ENCODE data around the gene WBP1L. TPM values are rescaled to one million over a fixed set of nuclear protein-coding genes. Genes with fewer than 3 reads are reported as not detected.
"Not testable (repeated sequence)": the region's sequence is repeated elsewhere in the genome, so short reads cannot be mapped to it uniquely, and the experiment has no call there.

WBP1L gene
- total RNA-seq, 1 experiment from 2014 or later, result 23.8 TPM

- H3K9me2 ChIP-seq (replicated peaks; ENCODE audit: low read length), result no peaks in the 10 kb centered on the region
- H4K20me1 ChIP-seq (ENCODE audit: low read length), result no peaks in the 10 kb centered on the region
- no TSS peak for BruUV-seq (replicated peaks)
- ChIA-PET CTCF (no interaction called here), POLR2A (ENCODE audit: unreplicated experiment) (no interaction called here)
- H3K27ac ChIP-seq (ENCODE audit: low read length), result no peak within 1 kb of the TSS
- no peak within 1 kb of the TSS for H3K4me2 ChIP-seq (ENCODE audit: low read length)
- TF ChIP-seq EZH2 (IDR thresholded peaks at IDR 0.05; ENCODE audit: low read length, unreplicated experiment) (no peak), EZH2phosphoT487 (IDR thresholded peaks at IDR 0.05; ENCODE audit: borderline replicate concordance, low read length) (no peak), CTCF (conservative IDR thresholded peaks at IDR 0.05; ENCODE audit: low read depth, low read length) (no peak)
- intact Hi-C loops (cut with micrococcal nuclease), result no loop called here
- no peaks in the 10 kb centered on the region for H3K79me2 ChIP-seq (ENCODE audit: low read length)
- H3K4me1 ChIP-seq (ENCODE audit: insufficient read depth, low read length), result peaks cover 5% of the 10 kb centered on the region; the same call in 1 of the 2 replicates
- no peaks in the 10 kb centered on the region for H3K27me3 ChIP-seq (ENCODE audit: low read length)
- H3K4me3 ChIP-seq (ENCODE audit: low read length), result no peak within 1 kb of the TSS
- H3K9me3 ChIP-seq (ENCODE audit: low read length), result no peaks in the 10 kb centered on the region
- no peaks in the 10 kb centered on the region for H3F3A ChIP-seq (ENCODE audit: low read length, unreplicated experiment)
- no peak within 1 kb of the TSS for H3K9ac ChIP-seq (ENCODE audit: low read length)
- H2AFZ ChIP-seq (ENCODE audit: low read length), result no peak within 1 kb of the TSS
- no peaks in the 10 kb centered on the region for H3K36me3 ChIP-seq (ENCODE audit: low read depth, low read length)
- DNase-seq (no peak), ATAC-seq (no peak)
These were observed 93.5 kb downstream of the WBP1L start, which contains the start of gene CYP17A1 for GRCh38 chr10:102837230-102837721. Gene CYP17A1 (minus strand): TSS chr10:102837413. CDS start chr10:102837361, 52 bp downstream.

GRCh38 chr10:102838276-102838927, 94.7 kb downstream of the WBP1L start:
- POLR2A ChIA-PET (ENCODE audit: unreplicated experiment); H3K27ac ChIP-seq (ENCODE audit: low read length); H2AFZ ChIP-seq (ENCODE audit: low read length); H3K79me2 ChIP-seq (ENCODE audit: low read length); intact Hi-C loops (cut with micrococcal nuclease); H3K4me1 ChIP-seq (ENCODE audit: insufficient read depth, low read length); H3K4me2 ChIP-seq (ENCODE audit: low read length); H3K4me3 ChIP-seq (ENCODE audit: low read length); H3K9me2 ChIP-seq (replicated peaks; ENCODE audit: low read length); H3K36me3 ChIP-seq (ENCODE audit: low read depth, low read length); H4K20me1 ChIP-seq (ENCODE audit: low read length); CTCF ChIA-PET; BruUV-seq (replicated peaks); H3K9ac ChIP-seq (ENCODE audit: low read length); DNase-seq; H3K27me3 ChIP-seq (ENCODE audit: low read length); ATAC-seq; H3F3A ChIP-seq (ENCODE audit: low read length, unreplicated experiment); H3K9me3 ChIP-seq (ENCODE audit: low read length): not testable (repeated sequence)

GRCh38 chr10:102841827-102842345, 98.1 kb downstream of the WBP1L start:
- DNase-seq (no peak), ATAC-seq (no peak)
- Histone ChIP-seq H4K20me1 (ENCODE audit: low read length) (no peaks in the 10 kb centered on the region), H3K9me3 (ENCODE audit: low read length) (no peaks in the 10 kb centered on the region), H3K4me1 (ENCODE audit: insufficient read depth, low read length) (no peaks in the 10 kb centered on the region), H3K36me3 (ENCODE audit: low read depth, low read length) (no peaks in the 10 kb centered on the region), H3K79me2 (ENCODE audit: low read length) (no peaks in the 10 kb centered on the region), H3K4me2 (ENCODE audit: low read length) (no peak overlapping the region), H3K4me3 (ENCODE audit: low read length) (no peak overlapping the region), H3K9me2 (replicated peaks; ENCODE audit: low read length) (no peaks in the 10 kb centered on the region), H3K27ac (ENCODE audit: low read length) (no peak overlapping the region), H3K27me3 (ENCODE audit: low read length) (no peaks in the 10 kb centered on the region), H3F3A (ENCODE audit: low read length, unreplicated experiment) (no peaks in the 10 kb centered on the region), H2AFZ (ENCODE audit: low read length) (no peak overlapping the region), H3K9ac (ENCODE audit: low read length) (no peak overlapping the region)
- ChIA-PET POLR2A (ENCODE audit: unreplicated experiment) (no interaction called here), CTCF (no interaction called here)
- no peak for TF ChIP-seq EZH2 (IDR thresholded peaks at IDR 0.05; ENCODE audit: low read length, unreplicated experiment)
- no TSS peak for BruUV-seq (replicated peaks)
- intact Hi-C loops (cut with micrococcal nuclease), result no loop called here

GRCh38 chr10:102843139-102843538, 99.4 kb downstream of the WBP1L start:
- H2AFZ ChIP-seq (ENCODE audit: low read length); H3F3A ChIP-seq (ENCODE audit: low read length, unreplicated experiment); BruUV-seq (replicated peaks); CTCF ChIA-PET; POLR2A ChIA-PET (ENCODE audit: unreplicated experiment); H3K9me2 ChIP-seq (replicated peaks; ENCODE audit: low read length); H3K36me3 ChIP-seq (ENCODE audit: low read depth, low read length); DNase-seq; H3K79me2 ChIP-seq (ENCODE audit: low read length); H3K27me3 ChIP-seq (ENCODE audit: low read length); H3K4me1 ChIP-seq (ENCODE audit: insufficient read depth, low read length); ATAC-seq; H3K4me2 ChIP-seq (ENCODE audit: low read length); H4K20me1 ChIP-seq (ENCODE audit: low read length); intact Hi-C loops (cut with micrococcal nuclease); H3K4me3 ChIP-seq (ENCODE audit: low read length); H3K9me3 ChIP-seq (ENCODE audit: low read length); H3K9ac ChIP-seq (ENCODE audit: low read length); H3K27ac ChIP-seq (ENCODE audit: low read length): not testable (repeated sequence)

- H3K9me3 ChIP-seq (ENCODE audit: low read length); CTCF ChIA-PET; ATAC-seq; H3K36me3 ChIP-seq (ENCODE audit: low read depth, low read length); H2AFZ ChIP-seq (ENCODE audit: low read length); H4K20me1 ChIP-seq (ENCODE audit: low read length); H3K4me1 ChIP-seq (ENCODE audit: insufficient read depth, low read length); BruUV-seq (replicated peaks); H3K9me2 ChIP-seq (replicated peaks; ENCODE audit: low read length); H3F3A ChIP-seq (ENCODE audit: low read length, unreplicated experiment); DNase-seq; H3K27me3 ChIP-seq (ENCODE audit: low read length); H3K79me2 ChIP-seq (ENCODE audit: low read length); H3K27ac ChIP-seq (ENCODE audit: low read length); H3K4me3 ChIP-seq (ENCODE audit: low read length); POLR2A ChIA-PET (ENCODE audit: unreplicated experiment); intact Hi-C loops (cut with micrococcal nuclease); H3K4me2 ChIP-seq (ENCODE audit: low read length); H3K9ac ChIP-seq (ENCODE audit: low read length): not testable (repeated sequence)
These were observed 100.5 kb downstream of the WBP1L start for GRCh38 chr10:102844190-102844776.

All from PC-3 (cell line).